Vagina (tissue), 2 donors: Measurements from ENCODE around the gene PLPPR5.

Experiments used
- POLR2A ChIP-seq, 2 donors: fragments of 450-650 bp; IDR thresholded peaks; one replicate each; pipeline ENCODE4 v1.6.1; 2017; ENCODE audit warnings: antibody characterized with exemption in 2 of 2, mild to moderate bottlenecking in 2 of 2, moderate library complexity in 2 of 2
- POLR2AphosphoS5 ChIP-seq, 2 donors: sonication (generic); formaldehyde crosslinking; IDR thresholded peaks; one replicate each; pipeline ENCODE4 v1.9.0; 2017; ENCODE audit warnings: antibody characterized with exemption in 2 of 2, mild to moderate bottlenecking in 2 of 2, low read depth in 1 of 2; ENCODE audit not compliant: insufficient read depth in 1 of 2

- TF ChIP-seq POLR2A (IDR thresholded peaks at IDR 0.05) (no peak), POLR2AphosphoS5 (IDR thresholded peaks at IDR 0.05; ENCODE audit: insufficient read depth in 1 of 2, low read depth in 1 of 2) (no peak)
Observed at GRCh38 chr1:98962156-98962555, 42.5 kb downstream of the PLPPR5 start.
